HL-60/S4 treated with phorbol 12-myristate 13-acetate at 8.2 ng/mL for 4 days and 3 days (cell line): ENCODE measurements around the gene SLC7A8.
"Not testable (repeated sequence)": the region's sequence is repeated elsewhere in the genome, so short reads cannot be mapped to it uniquely, and the experiment has no call there.

Source experiments
- in situ Hi-C: fragments of 300-500 bp; cut with MboI; formaldehyde crosslinking; loops from 2 replicates; pipeline ENCODE4 v1.15.0; 2022; ENCODE audit warnings: low sequenced_read_pairs

Gene SLC7A8

DNA sequence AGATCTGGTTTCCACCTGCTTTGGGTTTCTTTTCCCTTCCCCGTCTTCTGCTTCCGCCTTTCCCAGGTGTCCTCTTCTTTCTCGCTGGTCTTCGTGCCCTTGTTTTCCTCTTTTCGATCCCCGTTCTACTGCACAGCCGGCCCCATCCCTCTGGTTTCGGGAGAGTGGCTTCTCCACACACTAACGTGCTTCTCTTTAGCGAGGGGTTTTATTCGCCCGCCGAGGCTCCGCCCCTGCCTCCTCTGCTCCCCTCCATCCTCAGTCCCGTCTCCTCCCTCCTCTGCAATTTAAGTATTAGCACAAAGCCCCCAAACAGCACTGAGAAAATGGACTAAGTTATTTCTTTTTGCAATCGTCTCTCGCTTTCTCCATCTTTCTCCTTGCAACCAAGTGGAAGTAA, at the start of gene SLC7A8:
Gene SLC7A8 (minus strand): TSS at position 182 of the 400 bp plus-strand sequence. CDS start 746 bp downstream, outside the sequence.
- in situ Hi-C loops: no loop called here

DNA sequence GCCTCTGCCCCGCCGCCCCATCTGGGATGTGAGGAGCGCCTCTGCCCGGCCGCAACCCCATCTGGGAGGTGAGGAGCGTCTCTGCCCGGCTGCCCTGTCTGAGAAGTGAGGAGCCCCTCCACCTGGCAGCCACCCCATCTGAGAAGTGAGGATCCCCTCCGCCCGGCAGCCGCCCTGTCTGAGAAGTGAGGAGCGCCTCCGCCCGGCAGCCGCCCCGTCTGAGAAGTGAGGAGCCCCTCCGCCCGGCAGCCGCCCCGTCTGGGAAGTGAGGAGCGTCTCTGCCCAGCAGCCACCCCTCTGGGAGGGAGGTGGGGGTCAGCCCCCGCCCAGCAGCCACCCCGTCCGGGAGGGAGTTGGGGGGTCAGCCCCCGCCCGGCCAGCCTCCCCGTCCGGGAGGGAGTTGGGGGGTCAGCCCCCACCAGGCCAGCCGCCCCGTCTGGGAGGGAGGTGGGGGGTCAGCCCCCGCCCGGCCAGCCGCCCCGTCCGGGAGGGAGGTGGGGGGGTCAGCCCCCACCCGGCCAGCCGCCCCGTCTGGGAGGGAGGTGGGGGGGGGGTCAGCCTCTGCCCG, 48.9 kb upstream of the SLC7A8 start:
- in situ Hi-C loops: not testable (repeated sequence)

DNA sequence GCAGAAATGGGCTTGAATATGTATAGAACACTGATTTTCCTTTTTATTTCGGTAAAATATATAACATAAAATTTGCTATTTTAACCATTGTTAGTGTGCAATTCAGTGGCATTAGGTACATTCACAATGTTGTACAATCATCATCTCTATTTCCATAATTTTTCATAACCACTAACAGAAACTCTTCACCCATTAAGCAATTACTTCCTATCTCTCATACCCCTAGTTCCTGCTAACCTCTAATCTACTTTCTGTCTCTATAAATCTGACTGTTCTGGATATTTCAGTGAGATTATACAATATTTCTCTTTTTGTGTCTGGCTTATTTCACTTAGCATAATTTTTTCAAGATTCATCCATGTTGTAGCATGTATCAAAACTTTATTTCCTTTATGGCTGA, 45.4 kb upstream of the SLC7A8 start:
- in situ Hi-C loops: no loop called here

DNA sequence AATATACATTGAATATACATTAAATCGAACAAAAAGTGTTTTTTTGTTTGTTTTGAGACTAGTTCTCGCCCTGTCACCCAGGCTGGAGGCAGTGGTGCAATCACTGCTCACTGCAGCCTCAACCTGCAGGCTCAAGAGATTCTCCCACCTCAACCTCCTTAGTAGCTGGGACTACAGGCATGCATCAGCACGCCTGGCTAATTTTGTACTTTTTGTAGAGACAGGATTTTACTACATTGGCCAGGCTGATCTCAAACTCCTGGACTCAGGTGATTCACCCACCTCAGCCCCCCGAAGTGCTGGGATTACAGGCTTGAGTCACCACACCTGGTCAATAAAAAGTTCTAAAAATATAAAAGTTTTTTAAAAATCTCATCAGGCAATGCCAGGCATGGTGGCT, 44.1 kb upstream of the SLC7A8 start:
- in situ Hi-C loops: no loop called here

DNA sequence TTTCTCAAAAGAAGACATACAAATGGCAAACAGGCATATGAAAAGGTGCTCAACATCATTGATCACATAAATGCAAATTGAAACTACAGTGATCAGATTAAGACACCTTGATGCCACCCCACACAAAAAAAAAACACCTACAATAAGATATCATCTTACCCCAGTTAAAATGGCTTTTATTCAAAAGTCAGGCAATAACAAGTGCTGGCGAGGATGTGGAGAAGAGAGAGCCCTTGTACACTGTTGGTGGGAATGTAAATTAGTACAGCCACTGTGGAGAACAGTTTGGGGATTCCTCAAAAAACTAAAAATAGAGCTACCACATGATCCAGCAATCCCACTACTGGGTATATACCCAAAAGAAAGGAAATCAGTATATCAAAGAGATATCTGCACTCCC, 41.5 kb upstream of the SLC7A8 start:
- in situ Hi-C loops: not testable (repeated sequence)

DNA sequence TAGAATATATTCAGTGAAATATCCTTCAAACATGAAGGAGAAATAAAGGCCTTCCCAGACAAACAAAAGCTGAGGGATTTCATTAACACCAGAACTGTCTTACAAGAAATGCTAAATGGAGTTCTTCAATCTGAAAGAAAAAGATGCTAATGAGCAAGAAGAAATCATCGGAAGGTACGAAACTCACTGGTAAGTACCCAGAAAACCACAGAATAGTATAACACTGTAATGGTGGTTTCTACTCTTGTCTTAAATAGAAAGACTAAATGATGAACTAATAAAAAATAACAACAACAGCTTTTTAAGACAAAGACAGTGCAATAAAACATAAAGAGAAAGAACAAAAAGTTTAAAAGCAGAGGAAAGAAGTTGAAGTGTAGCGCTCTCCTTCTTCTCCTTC, 35.6 kb upstream of the SLC7A8 start:
- in situ Hi-C loops: no loop called here

DNA sequence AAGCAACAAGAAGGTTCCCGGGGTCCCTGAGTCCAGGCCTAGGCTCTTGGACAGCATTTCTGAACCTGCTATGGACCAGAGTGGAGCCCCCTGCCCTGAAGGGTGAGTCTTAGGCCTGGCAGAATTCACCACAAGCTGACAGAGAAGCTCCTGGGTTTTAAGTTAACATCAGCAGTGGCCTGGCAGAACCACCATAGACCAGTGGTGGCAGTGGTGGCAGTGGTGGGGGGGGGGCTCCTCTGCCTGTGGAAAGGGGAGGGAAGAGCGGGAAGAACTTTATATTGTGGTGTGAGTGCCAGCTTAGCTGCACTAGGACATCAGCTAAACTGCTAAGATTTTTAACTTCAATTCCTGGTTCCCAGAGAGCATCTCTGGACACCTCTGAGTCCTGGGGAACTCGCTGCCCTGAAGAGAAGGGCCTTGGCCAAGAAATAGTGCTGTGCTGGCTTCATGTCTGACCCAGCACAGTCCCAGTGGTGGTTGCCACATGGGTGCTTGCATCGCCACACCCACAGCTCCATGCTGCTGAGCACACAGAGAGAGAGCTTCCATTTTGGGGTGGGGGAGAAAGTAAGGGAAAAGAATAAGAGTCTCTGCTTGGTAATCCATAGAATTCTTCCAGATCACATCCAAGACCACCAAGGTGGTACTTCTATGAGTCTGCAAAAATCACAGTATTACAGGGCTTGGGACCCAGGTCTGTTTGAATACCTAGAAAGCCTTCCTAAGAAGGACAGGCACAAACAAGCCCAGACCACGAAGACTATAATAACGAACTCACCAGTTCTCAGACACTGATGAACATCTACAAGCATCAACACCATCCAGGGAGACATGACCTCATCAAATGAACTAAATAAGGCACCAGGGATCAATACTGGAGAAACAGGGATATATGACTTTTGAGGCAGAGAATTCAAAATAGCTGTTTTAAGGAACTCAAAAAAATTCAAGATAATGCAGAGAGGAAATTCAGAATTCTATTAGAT, 33.9 kb upstream of the SLC7A8 start:
- in situ Hi-C loops: no loop called here

DNA sequence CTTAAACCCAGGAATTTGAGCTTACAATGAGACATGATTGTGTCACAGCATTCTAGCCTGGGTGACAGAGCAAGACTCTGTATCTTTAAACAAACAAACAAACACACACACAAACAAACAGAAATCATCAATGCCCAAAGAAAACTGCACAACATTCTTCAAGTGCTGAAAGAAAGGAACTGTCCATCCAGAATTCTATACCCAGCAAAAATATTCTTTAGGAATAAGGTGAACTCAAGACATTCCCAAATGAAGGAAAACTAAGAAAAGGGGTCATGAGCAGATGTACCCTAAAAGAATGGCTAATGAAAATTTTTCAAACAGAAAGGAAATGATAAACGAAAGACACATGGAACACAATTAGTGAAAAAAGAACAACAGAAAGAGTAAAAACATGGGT, 32.0 kb upstream of the SLC7A8 start:
- in situ Hi-C loops: no loop called here

DNA sequence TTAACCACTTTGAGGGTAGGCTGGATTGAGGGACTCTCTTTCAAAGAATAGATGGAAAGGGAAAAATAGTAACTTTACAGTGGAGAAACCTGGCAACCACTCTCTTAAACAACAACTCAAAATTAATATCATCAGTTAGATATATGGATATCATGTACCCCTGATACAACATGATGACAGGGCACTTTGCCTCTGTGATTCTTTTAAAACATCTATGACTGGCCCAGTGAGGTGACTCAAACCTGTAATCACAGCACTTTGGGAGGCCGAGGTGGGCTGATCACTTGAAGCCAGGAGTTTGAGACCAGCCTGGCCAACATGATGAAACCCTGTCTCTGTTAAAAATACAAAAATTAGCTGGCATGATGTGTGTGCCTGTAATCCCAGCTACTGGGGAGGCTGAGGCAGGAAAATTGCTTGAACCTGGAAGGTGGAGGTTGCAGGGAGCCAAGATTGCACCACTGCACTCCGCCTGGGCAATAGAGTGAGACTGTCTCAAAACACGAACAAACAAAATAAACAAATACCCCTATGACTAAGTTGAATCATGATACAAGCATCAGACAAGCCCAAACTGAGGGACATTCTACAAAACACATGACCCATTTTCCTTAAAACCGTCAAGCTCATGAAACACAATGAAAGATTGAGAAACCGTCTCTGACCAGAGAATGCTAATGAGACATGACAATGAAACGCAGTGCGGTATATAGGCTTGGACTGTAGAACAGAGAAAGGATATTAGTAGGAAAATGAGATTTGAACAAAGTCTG, 26.4 kb upstream of the SLC7A8 start:
- in situ Hi-C loops: no loop called here

DNA sequence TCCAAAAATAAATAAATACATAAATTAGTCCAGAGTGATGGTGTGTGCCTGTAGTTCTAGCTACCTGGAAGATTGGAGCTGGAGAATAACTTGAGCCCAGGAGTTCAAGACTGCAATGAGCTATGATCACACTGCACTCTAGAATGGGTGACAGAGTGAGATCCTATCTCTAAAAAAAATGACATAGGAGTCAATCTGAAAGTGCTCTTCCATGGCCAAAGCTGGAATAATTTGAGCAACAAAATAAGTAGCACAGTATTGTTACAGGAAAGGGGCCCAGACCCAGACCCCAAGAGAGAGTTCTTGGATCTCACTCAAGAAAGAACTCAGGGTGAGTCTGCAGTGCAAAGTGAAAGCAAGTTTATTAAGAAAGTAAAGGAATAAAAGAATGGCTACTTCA, 24.9 kb upstream of the SLC7A8 start:
- in situ Hi-C loops: no loop called here

DNA sequence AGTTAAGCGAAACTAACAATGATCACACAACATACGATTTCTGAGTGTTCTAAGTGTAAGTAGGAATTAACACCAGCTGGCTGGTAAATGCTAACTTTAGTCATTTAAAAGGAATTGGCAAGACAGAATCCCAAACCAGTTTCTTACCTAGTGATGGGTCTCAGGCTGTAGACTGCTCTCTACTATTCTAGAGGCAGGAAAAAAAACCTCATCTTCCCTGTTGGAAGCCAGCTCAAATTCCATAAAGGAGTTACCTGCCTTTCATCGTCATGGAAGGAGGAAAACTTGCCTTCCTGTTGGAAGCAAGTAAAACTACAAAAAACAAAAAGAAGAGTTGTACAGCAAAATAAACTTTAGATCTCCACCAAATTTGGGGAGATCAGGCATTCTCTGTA, 23.7 kb upstream of the SLC7A8 start:
- in situ Hi-C loops: no loop called here

DNA sequence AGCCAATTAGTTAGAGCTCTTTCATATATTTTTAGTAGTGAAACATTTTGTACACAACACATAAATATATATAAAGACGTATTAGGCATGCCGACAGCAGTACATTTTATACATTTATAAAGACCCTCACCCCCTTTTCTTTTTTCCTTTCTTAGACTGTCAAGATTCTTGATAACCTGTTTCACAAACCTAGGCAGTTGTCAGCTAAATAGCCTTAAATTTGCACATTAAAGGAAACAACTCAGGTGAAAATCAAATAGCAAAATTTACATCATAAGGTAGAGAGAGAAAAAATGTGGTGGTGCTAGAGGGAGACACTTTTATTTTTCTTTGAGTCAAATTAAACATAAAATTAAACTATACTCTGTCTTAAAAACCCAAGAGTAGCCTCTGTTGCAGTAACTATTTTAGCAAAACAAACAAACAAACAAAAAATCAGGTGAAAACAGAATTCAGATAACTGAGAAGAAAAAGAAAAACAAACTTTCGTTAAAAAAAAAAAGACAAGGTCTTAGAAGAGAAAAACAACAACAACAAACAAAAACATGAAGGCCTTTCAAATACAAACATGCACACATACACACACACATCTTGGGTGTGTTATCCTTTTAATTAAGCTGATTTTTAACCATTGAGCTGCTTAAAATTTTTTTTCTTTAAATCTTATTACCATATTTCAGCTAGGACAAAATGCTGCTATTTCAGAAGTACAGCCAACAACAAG, 23.1 kb upstream of the SLC7A8 start:
- in situ Hi-C loops: no loop called here

DNA sequence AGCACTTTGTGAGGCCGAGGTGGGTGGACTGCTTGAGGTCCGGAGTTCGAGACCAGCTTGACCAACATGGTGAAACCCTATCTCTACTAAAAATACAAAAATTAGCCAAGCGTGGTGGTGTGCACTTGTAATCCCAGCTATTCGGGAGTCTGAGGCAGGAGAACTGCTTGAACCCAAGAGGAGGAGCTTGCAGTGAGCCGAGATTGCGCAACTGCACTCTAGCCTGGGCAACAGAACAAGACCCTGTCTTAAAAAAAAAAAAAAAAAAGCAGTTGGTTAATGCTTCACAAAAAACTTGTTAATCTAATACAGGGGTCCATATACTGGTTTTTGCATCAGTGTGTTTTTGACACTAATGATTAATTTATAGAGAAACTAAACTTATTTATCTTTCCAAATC, 18.5 kb upstream of the SLC7A8 start:
- in situ Hi-C loops: no loop called here

DNA sequence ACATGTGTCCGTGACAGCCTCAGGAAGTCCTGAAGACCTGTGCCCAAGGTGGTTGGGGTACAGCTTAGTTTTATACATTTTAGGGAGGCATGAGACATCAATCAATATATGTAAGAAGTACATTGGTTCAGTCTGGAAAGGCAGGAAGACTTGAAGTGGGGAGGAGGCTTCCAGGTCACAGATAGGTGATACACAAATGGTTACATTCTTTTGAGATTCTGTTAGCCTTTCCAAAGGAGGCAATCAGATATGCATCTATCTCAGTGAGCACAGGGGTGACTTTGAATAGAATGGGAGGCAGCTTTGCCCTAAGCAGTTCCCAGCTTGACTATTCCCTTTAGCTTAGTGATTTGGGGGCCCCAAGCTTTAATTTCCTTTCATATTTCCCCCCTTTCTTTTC, 15.7 kb upstream of the SLC7A8 start:
- in situ Hi-C loops: not testable (repeated sequence)

DNA sequence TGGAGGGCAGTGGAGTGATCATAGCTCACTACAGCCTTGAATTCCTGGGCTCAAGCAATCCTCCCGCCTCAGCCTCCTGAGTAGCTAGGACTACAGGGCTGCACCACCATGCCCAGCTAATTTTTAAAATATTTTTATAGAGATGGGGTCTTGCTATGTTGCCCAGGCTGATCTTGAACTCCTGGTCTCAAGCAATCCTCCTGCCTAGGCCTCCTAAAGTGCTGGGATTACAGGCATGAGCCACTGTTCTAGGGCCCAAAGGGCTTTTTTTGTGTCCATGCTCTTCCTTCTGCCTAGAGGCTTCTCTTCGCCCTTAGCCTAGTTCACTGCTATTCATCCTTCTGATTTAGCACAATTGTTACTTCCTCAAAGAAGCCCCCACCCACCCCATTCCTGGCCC, 13.0 kb upstream of the SLC7A8 start:
- in situ Hi-C loops: not testable (repeated sequence)

DNA sequence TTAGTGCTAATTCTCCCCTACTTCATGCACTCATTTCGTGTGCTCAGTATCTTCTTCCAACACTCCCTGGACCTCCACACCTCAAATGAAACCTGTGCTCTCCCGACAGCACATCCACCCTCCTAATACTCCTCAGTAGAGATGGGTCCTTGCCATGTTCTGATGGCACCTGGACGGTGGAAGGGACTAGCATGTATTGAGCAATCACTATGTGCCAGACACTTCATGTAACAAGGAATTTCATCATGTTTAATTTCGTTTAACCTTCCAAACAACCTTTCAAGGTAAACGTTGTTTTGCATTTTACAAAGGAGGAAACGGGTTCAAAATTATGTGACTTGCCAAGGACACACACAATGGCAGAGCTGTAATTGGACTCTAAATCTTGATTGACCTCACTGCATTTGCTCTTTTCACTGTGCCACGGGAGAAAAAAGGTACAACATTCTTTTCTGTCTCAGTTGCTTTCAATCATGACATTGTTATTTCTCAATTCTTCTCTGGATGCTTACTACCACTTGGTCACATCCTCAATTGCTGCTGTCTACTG, 12.2 kb upstream of the SLC7A8 start:
- in situ Hi-C loops: no loop called here

DNA sequence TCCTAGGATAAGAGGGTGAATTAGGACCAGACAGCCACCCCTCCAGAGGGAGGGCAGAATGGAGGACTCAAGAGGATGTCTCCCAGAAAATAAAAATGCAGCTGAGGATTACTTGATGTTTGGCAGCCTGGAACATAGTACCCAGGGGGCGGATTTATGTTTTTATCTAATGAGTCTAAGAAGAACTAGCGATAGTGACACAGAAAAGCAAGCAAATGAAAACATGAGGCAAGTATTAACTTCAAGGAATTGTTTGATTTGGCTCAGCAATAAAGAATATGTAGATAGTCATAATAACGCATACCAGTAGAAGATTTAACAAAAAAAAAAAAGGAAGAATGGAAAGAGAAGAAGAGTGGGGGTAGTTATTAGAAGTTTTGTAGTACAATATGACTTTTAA, 10.0 kb upstream of the SLC7A8 start:
- in situ Hi-C loops: no loop called here

DNA sequence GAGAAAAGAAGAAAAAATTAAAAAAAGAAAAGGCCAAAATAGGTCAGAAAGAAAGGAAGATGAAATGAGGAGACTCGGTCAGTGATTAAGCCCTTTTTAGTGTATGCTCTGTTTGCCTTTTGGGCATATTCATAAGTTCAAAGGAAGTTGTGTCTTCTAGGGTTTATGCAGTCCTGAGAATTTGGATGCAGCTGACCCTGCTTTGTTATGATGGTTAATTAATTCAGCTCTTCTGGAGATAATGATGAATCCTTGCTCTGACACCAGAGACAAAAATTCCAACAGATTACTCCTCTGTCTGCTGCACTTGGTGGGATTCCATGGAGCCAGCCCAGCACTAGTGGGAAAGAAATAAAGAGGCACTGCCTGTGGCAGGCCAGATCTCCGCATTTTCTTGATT, 4.5 kb upstream of the SLC7A8 start:
- in situ Hi-C loops: loop anchor here (5.0 kb wide), 1 partner anchor 66 kb away; no protein-coding TSS in a partner anchor

DNA sequence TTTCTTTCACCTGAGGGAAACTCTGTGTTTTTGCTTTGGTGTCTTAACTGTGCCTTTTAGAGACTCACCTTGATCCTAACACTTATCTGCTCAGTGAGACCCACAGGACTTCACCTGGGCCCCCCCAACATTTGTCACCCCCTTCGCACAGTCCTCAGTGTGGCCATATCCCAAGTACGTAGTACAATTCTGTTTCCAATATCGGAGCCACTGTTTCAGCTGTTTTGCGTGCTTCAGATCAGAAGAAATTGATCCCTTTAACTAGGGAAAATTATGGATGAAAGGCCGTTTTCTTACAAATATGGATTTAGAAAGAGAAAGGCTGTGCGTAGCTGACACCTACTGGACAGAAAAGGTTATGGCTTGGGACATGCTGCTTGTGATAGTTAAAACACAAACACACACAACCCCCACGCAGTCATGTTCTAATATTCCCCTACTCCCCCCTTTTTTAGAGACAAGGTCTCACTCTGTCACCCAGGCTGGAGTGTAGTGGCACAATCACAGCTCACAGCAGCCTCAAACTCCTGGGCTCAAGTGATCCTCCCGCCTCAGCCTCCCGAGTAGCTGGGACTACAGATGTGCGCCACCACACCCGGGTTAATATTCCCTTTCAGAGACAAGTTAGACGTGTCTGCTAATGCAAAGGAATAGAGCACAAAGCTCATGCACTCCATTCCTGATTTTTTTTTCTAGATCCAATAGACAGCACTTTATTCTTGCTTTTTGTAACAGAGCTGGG, 3.6 kb upstream of the SLC7A8 start:
- in situ Hi-C loops: loop anchor here (5.0 kb wide), 1 partner anchor 65 kb away; no protein-coding TSS in a partner anchor

DNA sequence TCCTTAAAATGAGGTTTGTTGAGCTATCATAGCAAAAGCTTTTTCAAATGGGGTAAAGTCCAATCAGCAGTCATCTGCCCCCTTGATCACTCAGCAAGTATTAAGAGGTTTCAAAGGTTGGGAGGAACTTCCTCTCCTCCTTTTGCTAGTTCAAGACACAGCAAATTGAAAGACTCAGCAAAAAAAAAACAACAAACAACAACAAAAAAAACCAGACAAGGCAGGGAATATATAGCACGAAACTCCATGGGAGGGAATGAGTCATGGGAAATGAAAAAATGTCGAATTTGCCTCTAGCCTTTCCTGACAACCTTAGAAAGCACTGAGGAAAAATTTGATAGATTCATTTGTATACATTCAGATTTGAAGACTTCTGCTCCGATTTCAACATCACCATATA, 1.6 kb upstream of the SLC7A8 start:
- in situ Hi-C loops: loop anchor here (5.0 kb wide), 1 partner anchor 63 kb away; no protein-coding TSS in a partner anchor
